GM13977 (cell line): ENCODE measurements around the gene KCTD18.

Experiments used
- DNase-seq: peaks from one replicate; pipeline ENCODE4 v3.0.0; 2012; ENCODE audit warnings: low spot score
- in situ Hi-C: fragments of 300-500 bp; cut with MboI; formaldehyde crosslinking; loops from one replicate; pipeline ENCODE4 v1.12.0; 2022; ENCODE audit warnings: low sequenced_read_pairs, low pct_unique_long_range_greater_than_20kb, mixed read lengths, inconsistent platforms; ENCODE audit not compliant: unreplicated experiment
- TF ChIP-seq, protein P1 (sequence below): IDR thresholded peaks from 2 replicates; pipeline ENCODE4 v1.5.1; 2012; ENCODE audit warnings: mild to moderate bottlenecking, control low read depth; ENCODE audit not compliant: insufficient read depth; ENCODE audit errors: extremely low read depth, missing control alignments

The KCTD18 gene

GRCh38 chr2:200454927-200455801 lies 54.7 kb downstream of the KCTD18 start:
- TF ChIP-seq, protein P1, sequence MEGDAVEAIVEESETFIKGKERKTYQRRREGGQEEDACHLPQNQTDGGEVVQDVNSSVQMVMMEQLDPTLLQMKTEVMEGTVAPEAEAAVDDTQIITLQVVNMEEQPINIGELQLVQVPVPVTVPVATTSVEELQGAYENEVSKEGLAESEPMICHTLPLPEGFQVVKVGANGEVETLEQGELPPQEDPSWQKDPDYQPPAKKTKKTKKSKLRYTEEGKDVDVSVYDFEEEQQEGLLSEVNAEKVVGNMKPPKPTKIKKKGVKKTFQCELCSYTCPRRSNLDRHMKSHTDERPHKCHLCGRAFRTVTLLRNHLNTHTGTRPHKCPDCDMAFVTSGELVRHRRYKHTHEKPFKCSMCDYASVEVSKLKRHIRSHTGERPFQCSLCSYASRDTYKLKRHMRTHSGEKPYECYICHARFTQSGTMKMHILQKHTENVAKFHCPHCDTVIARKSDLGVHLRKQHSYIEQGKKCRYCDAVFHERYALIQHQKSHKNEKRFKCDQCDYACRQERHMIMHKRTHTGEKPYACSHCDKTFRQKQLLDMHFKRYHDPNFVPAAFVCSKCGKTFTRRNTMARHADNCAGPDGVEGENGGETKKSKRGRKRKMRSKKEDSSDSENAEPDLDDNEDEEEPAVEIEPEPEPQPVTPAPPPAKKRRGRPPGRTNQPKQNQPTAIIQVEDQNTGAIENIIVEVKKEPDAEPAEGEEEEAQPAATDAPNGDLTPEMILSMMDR, result no peak
- in situ Hi-C loops, result no loop called here
- DNase-seq, result peak; percentile 45

DNA sequence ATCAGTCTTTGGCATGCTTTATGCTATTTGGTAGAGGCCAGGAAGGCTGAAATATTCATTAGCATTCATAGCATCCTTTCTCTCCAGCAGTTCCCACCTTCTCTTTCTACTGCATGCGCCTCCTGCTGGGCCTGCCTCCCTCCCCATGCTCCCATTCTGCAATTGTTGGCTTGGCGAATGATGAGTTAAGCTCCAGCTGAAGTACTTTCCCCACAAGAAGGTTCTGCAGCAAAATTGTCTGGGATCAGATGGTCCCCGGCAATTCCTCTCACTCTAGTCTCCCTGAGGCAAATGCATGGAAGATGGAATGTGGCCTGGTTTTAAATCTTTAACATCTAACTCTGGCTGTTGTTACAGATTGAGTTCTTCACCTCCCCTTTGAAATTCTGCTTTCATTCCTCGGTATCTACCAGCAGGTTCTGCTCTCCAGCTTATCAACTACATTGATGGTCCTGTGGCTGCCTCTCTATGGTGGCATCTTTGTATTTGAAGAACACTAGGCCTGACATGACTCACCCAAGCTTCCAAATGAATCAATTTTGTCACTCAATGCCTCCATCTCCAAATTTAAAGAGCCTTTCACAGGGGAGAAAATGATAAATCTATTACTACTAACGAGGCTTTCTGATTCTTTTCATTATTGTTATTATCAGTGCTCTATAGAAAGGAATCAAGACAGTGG lies 55.9 kb downstream of the KCTD18 start:
- TF ChIP-seq, protein P1, result no peak
- in situ Hi-C loops, result no loop called here
- DNase-seq, result no peak

- DNase-seq, result no peak
- TF ChIP-seq, protein P1, result no peak
- in situ Hi-C loops, result no loop called here
Observed at GRCh38 chr2:200453142-200453852, 56.6 kb downstream of the KCTD18 start.

GRCh38 chr2:200452377-200452776 lies 57.5 kb downstream of the KCTD18 start:
- DNase-seq, result no peak
- TF ChIP-seq, protein P1, result no peak
- in situ Hi-C loops, result no loop called here

DNA sequence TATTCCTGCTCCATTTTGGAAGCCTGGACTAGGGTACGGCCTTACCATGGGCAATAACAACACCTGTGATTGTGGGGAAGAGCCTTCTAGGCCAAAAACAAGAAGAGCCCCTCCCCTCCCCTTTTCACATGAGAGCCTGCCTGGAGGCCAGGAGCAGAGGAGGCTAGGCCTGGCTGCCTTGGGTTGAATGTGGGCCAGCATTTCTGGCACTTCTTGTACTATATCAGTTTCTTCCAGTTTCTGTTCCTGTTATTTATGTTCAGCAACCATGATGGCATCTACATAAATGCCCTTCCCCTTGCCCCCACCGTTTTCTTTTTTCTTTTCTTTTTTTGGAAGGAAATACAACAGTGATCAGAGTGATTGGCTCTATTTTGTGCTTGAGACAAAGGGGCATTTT lies 58.4 kb downstream of the KCTD18 start:
- TF ChIP-seq, protein P1, result no peak
- in situ Hi-C loops, result no loop called here
- DNase-seq, result no peak

- in situ Hi-C loops, result no loop called here
- no peak for DNase-seq
- TF ChIP-seq, protein P1, result no peak
Observed at GRCh38 chr2:200450288-200450687, 59.6 kb downstream of the KCTD18 start.
